ENCODE results near the gene SDR39U1. TPM values are rescaled to one million over a fixed set of nuclear protein-coding genes. Genes with fewer than 3 reads are reported as not detected.
"Not testable (repeated sequence)": the region's sequence is repeated elsewhere in the genome, so short reads cannot be mapped to it uniquely, and the experiment has no call there.

Gene SDR39U1, protein sequence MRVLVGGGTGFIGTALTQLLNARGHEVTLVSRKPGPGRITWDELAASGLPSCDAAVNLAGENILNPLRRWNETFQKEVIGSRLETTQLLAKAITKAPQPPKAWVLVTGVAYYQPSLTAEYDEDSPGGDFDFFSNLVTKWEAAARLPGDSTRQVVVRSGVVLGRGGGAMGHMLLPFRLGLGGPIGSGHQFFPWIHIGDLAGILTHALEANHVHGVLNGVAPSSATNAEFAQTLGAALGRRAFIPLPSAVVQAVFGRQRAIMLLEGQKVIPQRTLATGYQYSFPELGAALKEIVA
- 10 to 100 TPM; 41.0 to 59.4 (median 48.7) TPM for polyA plus RNA-seq

DNA sequence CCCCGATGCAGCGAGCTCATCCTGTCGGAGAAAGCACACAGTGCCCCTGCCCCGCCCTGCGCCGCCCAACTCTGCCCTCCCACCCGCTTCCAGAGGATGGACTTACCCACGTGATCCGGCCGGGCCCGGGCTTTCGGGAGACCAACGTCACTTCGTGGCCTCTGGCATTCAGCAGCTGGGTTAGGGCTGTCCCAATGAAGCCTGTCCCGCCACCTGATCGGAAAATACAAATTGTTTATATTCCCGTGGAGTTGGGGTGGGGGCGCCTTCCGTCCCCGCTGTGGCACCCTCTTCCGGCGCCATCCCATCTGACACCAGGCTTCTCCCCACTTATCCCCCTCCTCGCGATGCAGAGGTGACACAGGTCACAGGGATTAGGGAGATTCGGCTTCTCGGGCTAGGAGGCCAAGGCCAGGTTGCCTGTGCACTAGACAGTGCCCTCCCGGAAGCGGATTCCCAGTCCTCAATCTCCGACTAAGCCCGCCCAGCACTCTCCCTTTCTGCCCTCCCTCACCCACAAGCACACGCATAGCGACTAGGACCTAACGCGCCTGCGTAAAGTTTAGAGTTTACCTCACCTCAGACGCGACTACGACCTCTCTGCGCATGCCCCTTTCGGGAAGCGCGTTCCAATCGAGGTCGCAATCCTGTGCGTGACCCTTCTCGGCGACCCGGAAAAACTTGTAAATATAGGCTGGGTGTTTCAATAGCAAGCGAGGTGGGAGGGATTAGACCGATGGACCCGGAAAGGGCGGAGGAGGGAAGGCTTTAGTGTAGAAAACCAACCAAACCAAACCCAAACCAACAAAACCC lies at the start of gene SDR39U1:
SDR39U1 (minus strand) TSS at position 537 of the 813 bp plus-strand sequence; CDS start at position 530, 7 bp downstream.
- WGBS, 3 donors = 0% methylated on average over 50 to 52 of the region's 52 CpGs

DNA sequence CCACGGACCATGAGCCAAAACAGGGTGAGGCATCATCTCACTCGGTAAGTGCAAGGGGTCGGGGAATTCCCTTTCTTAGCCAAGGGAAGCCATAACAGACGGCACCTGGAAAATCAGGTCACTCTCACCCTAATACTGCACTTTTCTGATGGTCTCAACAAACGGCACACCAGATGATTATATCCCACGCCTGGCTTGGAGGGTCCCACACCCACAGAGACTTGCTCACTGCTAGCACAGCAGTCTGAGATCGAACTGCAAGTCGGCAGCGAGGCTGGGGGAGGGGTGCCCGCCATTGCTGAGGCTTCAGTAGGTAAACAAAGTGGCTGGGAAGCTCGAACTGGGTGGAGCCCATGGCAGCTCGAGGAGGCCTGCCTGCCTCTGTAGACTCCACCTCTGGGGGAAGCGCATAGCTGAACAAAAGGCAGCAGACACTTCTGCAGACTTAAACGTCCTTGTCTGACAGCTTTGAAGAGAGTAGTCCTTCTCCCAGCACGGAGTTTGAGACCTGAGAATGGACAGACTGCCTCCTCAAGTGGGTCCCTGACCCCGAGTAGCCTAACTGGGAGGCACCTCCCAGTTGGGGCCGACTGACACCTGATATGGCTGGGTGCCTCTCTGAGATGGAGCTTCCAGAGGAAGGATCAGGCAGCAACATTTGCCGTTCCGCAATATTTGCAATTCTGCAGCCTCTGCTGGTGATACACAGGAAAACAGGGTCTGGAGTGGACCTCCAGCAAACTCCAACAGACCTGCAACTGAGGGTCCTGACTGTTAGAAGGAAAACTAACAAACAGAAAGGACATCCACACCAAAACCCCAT lies 49.2 kb upstream of the SDR39U1 start:
- 80 to 83% (median 81%) methylated on average over 19 of the region's 19 CpGs for WGBS, 3 donors
- H3K27ac ChIP-seq (ENCODE audit: low read depth, low read length) = not testable (repeated sequence)

More for the DNA sequence above, at the start of gene SDR39U1:
- H3K27ac ChIP-seq (ENCODE audit: low read depth, low read length) = peak within 1 kb of the TSS; percentile 99

DNA sequence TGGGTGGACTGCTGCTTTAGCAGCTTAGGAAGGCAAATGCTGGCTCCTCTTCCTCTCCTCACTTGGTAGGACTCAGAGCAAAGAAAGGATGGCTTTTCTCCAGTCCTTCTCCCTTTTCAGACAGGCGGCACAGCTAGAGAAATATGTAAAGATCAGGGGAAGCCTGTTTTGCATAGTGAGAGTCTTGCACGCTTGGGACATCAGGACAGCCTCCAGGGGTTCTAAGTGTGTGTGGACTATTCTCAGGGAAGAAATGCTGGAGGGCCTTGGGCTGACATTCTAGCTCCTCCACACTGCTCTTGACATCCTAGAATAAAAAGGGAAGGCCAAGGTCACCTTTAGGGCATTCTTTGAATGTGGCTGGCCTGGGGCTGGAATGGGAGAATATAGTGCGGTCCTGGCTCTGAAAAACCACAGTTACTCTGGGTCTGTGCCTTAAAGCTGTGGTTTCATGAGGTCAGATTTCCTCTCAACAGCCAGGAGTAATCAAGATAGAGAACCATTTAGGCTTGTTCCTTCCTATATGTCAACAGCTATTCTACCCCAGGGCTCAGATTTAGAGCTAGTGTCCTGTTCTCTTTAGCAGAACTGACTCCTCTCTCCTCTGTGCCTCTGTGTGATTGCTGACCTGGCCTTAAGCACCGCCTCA lies 41.2 kb upstream of the SDR39U1 start:
- 28 to 59% (median 49%) methylated on average over 4 of the region's 4 CpGs for WGBS, 3 donors
- no peak overlapping the region for H3K27ac ChIP-seq (ENCODE audit: low read depth, low read length)

DNA sequence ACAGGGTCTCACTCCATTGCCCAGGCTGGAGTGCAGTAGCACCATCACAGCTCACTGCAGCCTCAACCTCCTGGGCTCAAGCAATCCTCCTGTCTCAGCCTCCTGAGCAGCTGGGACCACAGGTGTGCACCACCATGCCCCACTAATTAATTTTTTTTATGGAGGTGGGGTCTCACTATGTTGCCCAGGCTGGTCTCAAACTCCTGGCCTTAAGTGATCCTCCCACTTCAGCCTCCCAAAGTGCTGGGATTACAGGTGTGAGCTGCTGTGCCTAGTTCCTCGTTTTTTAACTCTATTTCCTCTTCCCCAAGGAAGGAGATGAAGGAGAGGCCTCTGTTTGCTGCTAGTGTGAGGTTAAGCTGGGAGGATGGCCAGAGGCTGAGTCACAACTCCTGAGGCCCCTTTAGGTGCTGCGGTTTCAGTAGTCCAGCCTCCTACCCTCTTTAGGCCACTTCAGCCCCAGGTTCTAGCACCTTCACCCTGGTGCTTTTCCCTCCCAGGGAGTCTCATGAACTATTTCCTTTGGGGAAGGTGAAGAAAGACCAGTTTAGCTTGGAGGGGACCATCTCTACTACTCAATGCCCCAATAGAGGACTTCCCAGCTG lies 40.2 kb upstream of the SDR39U1 start:
- WGBS, 3 donors = 46 to 80% (median 58%) methylated on average over 2 of the region's 2 CpGs
- H3K27ac ChIP-seq (ENCODE audit: low read depth, low read length) = not testable (repeated sequence)

DNA sequence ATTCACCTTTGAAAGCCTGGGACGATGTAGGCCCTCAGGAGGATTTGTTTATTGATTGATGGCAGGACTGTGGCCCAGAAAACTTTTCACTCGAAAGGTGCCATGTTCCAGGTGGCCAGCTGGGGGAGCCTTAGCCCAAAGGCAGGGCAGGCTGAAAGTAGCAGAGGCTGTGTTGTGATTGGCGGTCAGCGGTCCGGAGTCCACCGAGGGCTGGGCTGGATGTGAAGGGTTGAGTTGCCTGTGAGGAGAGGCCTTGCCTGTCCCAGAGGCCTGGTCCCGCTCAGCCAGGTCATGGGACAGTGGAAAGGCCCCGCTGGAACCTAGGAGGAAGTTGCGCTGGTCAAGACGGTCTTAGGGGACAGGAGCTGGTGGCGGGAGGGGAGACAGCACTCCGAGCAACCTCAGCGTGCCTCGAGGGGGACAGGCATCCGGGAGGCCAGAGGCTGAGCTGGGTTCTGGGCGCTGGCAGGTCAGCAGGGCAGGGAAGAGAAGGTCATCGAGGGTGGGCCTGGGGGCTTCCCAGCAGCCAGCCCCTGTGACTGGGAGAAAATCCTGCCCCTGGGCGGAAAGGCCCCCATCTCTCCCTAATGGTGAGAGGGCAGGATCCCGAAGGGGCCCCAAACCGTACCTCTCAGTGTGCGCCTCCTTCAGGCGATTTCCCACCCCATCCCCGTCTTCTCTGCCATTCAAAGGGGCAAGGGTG lies 39.2 kb upstream of the SDR39U1 start:
- no peak overlapping the region for H3K27ac ChIP-seq (ENCODE audit: low read depth, low read length)
- 47 to 60% (median 50%) methylated on average over 21 to 23 of the region's 23 CpGs for WGBS, 3 donors

DNA sequence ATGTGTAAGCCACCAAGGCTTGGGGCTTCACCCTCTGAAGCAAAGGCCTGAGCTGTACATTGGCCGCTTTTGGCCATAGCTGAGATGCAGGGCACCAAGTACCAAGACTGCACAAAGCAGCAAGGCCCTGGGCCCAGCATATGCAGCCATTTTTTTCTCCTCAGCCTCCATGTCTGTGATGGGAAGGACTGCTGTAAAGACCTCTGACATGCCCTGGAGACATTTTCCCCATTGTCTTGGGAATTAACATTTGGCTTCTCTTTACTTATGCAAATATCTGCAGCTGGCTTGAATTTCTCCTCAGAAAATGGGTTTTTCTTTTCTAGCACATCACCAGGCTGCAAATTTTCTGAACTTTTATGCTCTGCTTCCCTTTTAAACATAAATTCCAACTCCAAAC lies 37.4 kb upstream of the SDR39U1 start:
- WGBS, 3 donors = 0 to 88% (median 0%) methylated on average over 1 of the region's 1 CpG
- not testable (repeated sequence) for H3K27ac ChIP-seq (ENCODE audit: low read depth, low read length)

DNA sequence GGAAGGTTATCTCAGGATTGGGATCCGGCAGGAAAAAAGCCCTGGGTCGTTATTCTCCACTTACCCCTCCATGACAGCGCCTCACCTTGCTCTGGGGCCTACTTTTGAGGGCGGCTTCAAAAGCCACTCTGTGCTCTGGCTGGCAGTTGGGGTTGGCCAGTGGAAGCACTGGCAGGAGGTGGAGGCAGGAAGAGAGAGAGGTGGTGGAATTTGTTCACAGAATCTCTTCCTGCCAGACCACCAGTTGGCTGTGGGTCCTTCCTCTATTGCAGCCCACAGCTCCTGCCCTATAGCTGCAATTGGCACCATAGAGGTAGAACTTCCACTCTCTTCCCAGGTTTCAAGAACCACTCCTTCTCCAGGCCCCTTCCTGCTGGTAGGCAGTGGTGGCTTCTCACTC lies 32.7 kb upstream of the SDR39U1 start:
- 72 to 93% (median 72%) methylated on average over 4 of the region's 4 CpGs for WGBS, 3 donors
- no peak overlapping the region for H3K27ac ChIP-seq (ENCODE audit: low read depth, low read length)

DNA sequence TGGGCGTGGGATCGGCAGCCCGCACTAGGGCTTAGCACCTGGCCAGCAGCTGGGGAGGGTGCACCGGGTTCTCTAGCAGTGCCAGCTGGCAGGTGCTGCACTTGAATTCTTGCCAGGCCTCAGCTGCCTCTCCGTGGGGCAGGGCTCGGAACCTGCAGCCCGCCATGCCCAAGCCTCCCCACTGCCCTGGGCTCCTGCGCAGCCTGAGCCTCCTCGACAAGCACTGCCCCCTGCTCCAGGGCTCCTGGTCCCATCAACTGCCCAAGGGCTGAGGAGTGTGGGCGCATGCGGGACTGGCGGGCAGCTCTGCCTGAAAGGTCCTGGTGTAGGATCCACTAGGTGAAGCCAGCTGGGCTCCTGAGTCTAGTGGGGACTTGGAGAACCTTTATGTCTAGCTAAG lies 30.6 kb upstream of the SDR39U1 start:
- WGBS, 3 donors = 70 to 94% (median 70%) methylated on average over 11 to 12 of the region's 12 CpGs

DNA sequence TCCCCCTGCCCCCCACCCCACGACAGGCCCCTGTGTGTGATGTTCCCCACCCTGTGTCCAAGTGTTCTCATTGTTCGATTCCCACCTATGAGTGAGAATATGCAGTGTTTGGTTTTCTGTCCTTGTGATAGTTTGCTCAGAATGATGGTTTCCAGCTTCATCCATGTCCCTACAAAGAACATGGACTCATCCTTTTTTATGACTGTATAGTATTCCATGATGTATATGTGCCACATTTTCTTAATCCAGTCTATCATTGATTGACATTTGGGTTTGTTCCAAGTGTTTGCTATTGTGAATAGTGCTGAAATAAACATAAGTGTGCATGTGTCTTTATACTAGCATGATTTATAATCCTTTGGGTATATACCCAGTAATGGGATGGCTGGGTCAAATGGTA lies 27.9 kb upstream of the SDR39U1 start:
- 85 to 95% (median 85%) methylated on average over 2 of the region's 2 CpGs for WGBS, 3 donors
- not testable (repeated sequence) for H3K27ac ChIP-seq (ENCODE audit: low read depth, low read length)

More for the DNA sequence above, 30.6 kb upstream of the SDR39U1 start:
- no peak overlapping the region for H3K27ac ChIP-seq (ENCODE audit: low read depth, low read length)

DNA sequence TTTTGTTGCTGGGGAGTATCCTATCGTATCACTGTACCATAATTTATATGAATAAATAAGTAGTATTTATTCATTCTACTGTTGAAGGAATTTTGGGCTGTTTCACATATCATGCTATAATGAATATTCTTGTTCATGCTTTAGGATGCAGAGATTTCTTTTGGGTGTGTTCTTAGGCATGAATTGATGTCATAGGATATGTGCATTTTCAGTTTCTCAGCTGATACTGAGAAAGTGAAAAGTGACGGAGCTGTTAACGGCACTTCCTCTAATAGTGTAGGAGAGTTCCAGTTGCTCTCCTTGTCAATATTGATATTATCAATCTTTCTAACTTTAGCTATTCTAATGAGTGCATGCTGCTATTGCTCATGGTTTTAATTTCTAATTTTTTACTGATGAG lies 23.2 kb upstream of the SDR39U1 start:
- 89 to 93% (median 92%) methylated on average over 3 of the region's 3 CpGs for WGBS, 3 donors
- no peak overlapping the region for H3K27ac ChIP-seq (ENCODE audit: low read depth, low read length)

DNA sequence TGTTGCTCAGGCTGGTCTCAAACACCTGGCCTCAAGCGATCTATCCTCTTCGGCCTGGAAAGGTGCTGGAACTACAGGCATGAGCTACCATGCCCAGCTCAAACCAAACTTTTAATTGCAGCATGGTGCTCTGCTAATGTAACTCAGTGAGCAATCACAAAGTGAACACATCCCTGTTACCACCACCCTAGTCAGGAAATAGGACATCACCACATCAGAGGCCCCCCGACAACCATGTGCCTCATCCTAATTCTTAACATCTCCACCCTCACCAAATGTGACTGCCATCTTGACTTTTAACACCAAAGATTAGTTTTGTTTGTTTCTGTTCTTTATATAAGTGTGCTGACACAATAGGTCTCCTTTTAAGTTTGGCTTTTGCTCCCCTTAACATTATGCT lies 22.8 kb upstream of the SDR39U1 start:
- 94 to 98% (median 95%) methylated on average over 3 of the region's 3 CpGs for WGBS, 3 donors
- no peak overlapping the region for H3K27ac ChIP-seq (ENCODE audit: low read depth, low read length)

DNA sequence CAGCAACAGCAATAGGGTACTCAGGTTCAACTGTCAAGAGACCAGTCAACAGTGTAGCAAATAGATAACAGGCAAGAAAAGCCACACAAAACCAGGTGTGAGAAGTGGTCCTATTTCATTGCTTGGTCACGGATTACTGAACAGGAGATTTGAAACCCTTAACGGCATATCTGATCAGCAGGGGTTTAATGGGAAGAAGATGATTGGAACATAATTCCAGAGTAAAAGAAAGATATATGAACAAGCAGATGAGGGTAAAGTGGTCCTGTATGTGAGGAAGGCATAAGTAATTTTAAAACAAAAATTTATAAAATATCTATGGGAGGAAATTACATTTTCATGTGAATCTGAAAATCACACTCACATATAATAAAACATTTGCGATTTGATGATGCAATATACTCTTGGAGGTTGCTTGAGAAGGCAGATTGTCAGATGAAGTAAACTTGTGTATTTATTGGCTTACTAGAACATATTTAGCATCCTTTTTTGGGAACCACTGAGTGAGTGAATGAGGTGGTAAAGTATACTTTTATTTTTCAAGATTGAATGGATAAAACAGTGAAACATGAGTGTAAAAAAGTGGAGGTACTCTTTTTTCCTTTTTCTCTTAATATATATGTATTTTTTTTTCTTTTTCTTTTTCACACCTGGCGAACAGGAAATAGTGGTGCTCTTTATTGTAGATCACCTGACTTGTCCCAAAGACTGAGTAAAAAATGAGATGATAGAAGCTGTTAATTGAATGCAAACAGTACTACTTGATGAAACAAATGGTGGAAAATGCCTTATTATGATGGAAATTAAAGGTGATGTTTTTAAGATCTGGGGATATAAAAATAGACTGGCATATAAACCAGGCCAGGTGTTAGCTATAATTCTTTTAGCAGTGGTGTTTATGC lies 21.6 kb upstream of the SDR39U1 start:
- 70 to 92% (median 72%) methylated on average over 4 of the region's 4 CpGs for WGBS, 3 donors
- H3K27ac ChIP-seq (ENCODE audit: low read depth, low read length) = no peak overlapping the region

DNA sequence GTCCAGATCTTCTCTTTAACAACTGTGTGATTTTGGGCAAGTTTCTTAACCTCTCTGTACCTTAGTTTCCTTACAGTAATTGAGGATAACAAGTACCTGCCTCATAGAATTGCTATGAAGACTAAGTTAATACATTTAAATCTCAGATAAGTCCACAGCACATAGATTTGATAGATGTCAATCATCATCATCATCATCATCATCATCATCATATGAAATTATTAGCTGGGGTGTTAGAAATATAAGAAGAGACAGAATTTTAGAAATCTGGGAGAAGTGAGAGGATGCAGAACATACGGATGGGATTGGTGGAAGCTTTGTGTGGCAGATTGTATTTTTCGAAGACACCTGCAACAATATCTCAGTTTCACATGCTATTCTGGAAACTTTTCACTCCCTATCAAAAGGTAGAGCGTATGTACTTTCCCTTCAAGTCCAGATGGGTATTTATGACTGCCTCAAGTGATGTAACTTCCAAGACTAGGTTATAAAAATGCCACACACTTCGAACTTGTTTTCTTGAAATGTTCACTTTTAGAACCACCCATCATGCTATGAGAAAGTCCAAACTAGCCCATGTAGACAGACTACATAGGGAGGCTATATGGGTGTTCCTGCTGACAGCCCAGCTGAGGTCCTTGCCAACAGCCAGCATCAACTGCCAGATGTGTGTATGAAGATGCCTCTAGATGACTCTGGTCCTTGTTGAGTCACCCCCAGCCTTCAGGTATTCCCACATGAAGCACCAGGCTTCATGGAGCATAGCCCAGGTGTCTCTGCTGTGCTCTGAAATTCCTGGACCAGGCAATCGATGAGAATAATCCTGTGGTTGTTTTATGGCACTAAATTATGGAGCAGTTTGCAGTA lies 20.7 kb upstream of the SDR39U1 start:
- 48 to 94% (median 54%) methylated on average over 3 to 5 of the region's 5 CpGs for WGBS, 3 donors
- H3K27ac ChIP-seq (ENCODE audit: low read depth, low read length) = no peak overlapping the region

DNA sequence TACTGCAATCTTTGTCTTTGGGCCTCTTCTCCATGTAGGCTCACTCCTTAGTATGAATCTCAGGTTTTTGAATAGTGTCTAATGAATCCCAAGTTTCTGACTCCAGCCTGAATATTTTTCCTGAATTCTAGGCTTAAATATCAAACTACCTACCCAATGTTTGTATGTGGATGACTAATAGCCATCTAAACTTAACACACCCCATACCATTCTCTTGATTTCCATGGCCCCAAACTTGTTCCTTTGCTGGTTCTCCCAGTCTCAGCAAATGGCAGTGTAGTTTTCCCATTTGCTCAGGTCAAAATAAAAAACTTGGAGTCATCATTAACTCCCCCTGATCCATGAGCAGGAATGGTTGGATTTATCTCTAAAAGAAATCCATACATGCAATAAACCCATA lies 18.8 kb upstream of the SDR39U1 start:
- H3K27ac ChIP-seq (ENCODE audit: low read depth, low read length) = no peak overlapping the region

DNA sequence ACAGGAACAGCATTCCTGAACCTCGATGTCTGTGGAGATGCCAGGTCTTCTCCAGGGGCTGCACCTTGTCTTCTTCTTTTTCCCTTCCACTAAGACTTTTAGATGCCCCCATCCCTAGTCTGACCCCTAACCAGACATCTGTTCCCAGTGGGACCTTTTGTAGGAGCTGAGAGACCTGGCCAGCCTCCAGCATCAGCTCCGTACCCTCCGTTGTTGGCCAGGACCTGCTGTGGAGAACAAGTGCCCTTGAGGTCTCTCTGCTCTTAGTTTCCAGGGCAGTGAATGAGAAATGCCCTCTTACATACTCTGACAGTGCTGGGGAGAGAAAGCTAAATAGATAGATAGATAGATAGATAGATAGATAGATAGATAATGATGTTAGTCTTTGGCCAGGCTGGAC lies 16.8 kb upstream of the SDR39U1 start:
- WGBS, 3 donors = 71 to 85% (median 72%) methylated on average over 3 of the region's 3 CpGs

DNA sequence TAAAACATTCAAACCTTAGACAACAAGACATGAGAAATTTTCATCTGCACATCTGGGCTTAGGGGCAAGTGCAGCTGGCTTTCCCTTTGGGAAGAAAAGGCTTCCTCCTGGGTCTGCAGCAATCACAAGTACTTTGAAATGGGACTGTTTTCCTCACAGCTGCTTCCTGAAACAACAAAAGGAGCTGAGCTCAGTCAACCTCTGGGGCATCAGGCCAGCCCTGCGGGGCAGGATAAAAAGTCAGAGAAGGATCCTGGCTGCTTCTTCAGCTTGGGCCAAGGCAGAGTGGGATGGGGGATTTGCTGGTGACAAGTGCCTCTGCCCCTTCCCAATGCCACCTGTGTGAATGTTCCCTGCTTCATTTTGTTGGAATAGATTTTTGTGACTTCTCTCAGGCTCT lies 16.2 kb upstream of the SDR39U1 start:
- WGBS, 3 donors = 70 to 87% (median 76%) methylated on average over 1 of the region's 1 CpG
- H3K27ac ChIP-seq (ENCODE audit: low read depth, low read length) = no peak overlapping the region

More for the DNA sequence above, 16.8 kb upstream of the SDR39U1 start:
- no peak overlapping the region for H3K27ac ChIP-seq (ENCODE audit: low read depth, low read length)
